ENCODE results near the gene KRTCAP2. TPM values are rescaled to one million over a fixed set of nuclear protein-coding genes. Genes with fewer than 3 reads are reported as not detected.

KRTCAP2 gene
- total and polyA plus RNA-seq, 2 experiments from 2014 or later = 189 to 484 TPM

DNA sequence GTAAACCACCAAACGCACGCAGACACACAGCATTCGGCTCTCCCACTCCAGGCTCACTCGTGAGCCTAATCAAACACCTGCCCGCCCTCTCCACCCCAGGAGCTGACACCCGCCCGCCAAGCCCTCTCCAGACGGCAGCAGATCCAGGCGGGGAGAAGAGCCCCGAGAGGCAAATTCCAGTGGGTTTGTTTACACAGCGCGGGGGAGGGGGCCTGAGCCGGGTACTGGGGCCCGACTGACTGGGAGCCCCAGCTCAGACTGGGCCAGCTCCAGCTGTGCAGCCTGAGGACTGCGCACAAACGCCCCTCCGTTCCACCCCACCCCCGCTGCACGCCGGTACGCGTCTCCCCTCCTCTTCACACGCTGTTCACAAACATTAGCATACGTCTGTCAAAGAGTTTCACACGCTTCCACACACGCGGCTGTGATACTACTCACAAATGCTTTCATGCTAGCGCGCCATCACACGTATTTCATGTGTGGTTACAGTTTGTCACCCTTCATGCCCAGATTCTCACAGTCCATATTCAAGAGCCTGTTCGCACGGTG is 46.5 kb downstream of the KRTCAP2 start:
- no peak overlapping the region for H3K27ac ChIP-seq
- TF ChIP-seq EZH2 (IDR thresholded peaks at IDR 0.05; ENCODE audit: insufficient read depth, poor library complexity, severe bottlenecking) (no peak), EZH2phosphoT487 (IDR thresholded peaks at IDR 0.05; ENCODE audit: insufficient read depth, low read depth) (0 out of 2 replicates have a peak, but pooled peaks have one; percentile 19)
- no peaks in the 10 kb centered on the region for H3K79me2 ChIP-seq (ENCODE audit: insufficient read depth)
- no peaks in the 10 kb centered on the region for H3K36me3 ChIP-seq (ENCODE audit: low read depth)
- peak overlapping the region; percentile 85 for H3K4me2 ChIP-seq (ENCODE audit: unreplicated experiment)
- H4K20me1 ChIP-seq (ENCODE audit: insufficient read depth) = no peaks in the 10 kb centered on the region
- no peaks in the 10 kb centered on the region for H3K9me3 ChIP-seq (ENCODE audit: low read depth)
- WGBS, 2 experiments (ENCODE audit: low coverage in 1 of 2, low lambda C conversion rate in 2 of 2, missing lambda C conversion rate in 2 of 2) = 1 to 3% methylated on average over 27 to 31 of the region's 32 CpGs
- peak overlapping the region; percentile 61; the same call in 1 of the 2 replicates for H2AFZ ChIP-seq
- 0 out of 2 replicates have a peak, but pooled peaks cover 10% of the 10 kb centered on the region for H3K4me1 ChIP-seq (ENCODE audit: insufficient read depth)
- DNase-seq = peak; percentile 68
- peak overlapping the region; percentile 62 for H3K4me3 ChIP-seq
- H3K9ac ChIP-seq = peak overlapping the region; percentile 23; the same call in 1 of the 2 replicates
- peaks cover 61% of the 10 kb centered on the region for H3K27me3 ChIP-seq (replicated peaks; ENCODE audit: insufficient read depth)
- H3K9me2 ChIP-seq (ENCODE audit: insufficient read depth) = no peaks in the 10 kb centered on the region
- in situ Hi-C loops (cut with MboI) = no loop called here
- no peaks in the 10 kb centered on the region for H3F3A ChIP-seq (ENCODE audit: insufficient read depth)

DNA sequence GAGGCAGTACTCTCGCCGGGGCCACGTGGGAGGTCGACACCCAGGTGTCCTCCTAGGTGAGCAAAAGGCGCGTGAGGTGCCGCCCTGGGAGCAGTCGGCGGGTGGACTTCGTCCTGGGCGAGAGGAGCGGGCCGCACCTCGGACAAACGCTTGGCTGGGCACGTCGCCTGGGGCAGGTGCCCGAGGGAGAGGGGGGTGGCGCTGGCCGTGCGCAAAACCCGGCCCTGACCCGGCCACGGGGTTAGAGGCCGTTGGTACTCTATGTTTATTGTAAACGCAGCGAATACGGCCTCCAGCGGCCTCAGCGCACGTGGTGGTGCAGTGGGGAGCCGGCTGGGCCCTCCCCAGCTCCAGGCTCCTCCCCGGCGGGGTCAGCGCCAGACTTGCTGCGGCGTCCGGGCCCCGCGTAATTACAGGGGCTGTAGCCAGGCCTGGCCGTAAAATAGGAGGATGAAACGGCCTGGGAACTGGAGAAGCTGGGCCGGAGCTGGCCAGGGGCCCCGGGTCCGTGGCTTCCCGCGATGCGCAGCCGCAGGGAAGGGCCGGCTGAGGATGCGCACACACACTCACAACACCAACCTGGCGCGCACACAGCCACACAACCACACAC is 47.1 kb downstream of the KRTCAP2 start:
- in situ Hi-C loops (cut with MboI) = no loop called here
- H3K4me2 ChIP-seq (ENCODE audit: unreplicated experiment) = no peak overlapping the region
- peak; percentile 46 for DNase-seq

DNA sequence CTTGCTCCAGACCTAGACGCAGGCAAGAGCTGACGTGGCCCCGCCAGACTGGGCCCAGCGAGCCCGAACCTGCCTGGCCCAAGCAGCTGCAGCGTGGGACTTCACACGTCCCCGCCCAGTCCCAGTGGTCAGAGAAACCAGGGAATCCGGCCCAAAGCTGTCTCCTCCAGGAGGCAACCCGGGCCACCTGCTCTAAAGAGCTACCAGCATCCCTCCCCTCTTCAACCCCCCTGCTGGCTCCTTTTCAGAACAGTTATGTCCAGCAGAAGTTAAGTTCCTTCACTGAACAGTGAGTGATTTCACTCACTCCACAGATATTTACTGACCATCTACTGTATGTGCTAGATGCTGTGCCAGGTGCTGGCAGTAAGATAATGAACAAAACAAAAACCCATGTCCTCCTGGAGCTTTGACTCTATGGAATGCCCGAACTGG is 47.6 kb downstream of the KRTCAP2 start:
- Histone ChIP-seq H3K4me3 (no peak overlapping the region), H3K36me3 (ENCODE audit: low read depth) (no peaks in the 10 kb centered on the region), H3K27me3 (replicated peaks; ENCODE audit: insufficient read depth) (peaks cover 70% of the 10 kb centered on the region), H3K9me2 (ENCODE audit: insufficient read depth) (no peaks in the 10 kb centered on the region), H3K4me1 (ENCODE audit: insufficient read depth) (0 out of 2 replicates have a peak, but pooled peaks cover 10% of the 10 kb centered on the region), H3F3A (ENCODE audit: insufficient read depth) (no peaks in the 10 kb centered on the region), H3K79me2 (ENCODE audit: insufficient read depth) (no peaks in the 10 kb centered on the region), H4K20me1 (ENCODE audit: insufficient read depth) (no peaks in the 10 kb centered on the region), H3K4me2 (ENCODE audit: unreplicated experiment) (no peak overlapping the region), H3K27ac (no peak overlapping the region), H3K9me3 (ENCODE audit: low read depth) (no peaks in the 10 kb centered on the region), H3K9ac (no peak overlapping the region), H2AFZ (no peak overlapping the region)
- in situ Hi-C loops (cut with MboI) = no loop called here
- no peak for DNase-seq
- 68% methylated on average over 11 of the region's 11 CpGs for WGBS, 2 experiments (ENCODE audit: low coverage in 1 of 2, low lambda C conversion rate in 2 of 2, missing lambda C conversion rate in 2 of 2)
- no peak for TF ChIP-seq EZH2phosphoT487 (IDR thresholded peaks at IDR 0.05; ENCODE audit: insufficient read depth, low read depth)
- no peak for TF ChIP-seq EZH2 (IDR thresholded peaks at IDR 0.05; ENCODE audit: insufficient read depth, poor library complexity, severe bottlenecking)

More for the DNA sequence above, 47.1 kb downstream of the KRTCAP2 start:
- Histone ChIP-seq H3K27ac (no peak overlapping the region), H3K9me3 (ENCODE audit: low read depth) (no peaks in the 10 kb centered on the region), H3K36me3 (ENCODE audit: low read depth) (no peaks in the 10 kb centered on the region), H3K4me3 (peak overlapping the region; percentile 62; the same call in 1 of the 2 replicates), H3K4me1 (ENCODE audit: insufficient read depth) (0 out of 2 replicates have a peak, but pooled peaks cover 10% of the 10 kb centered on the region), H2AFZ (no peak overlapping the region), H3K79me2 (ENCODE audit: insufficient read depth) (no peaks in the 10 kb centered on the region), H4K20me1 (ENCODE audit: insufficient read depth) (no peaks in the 10 kb centered on the region), H3K9me2 (ENCODE audit: insufficient read depth) (no peaks in the 10 kb centered on the region), H3K9ac (no peak overlapping the region), H3F3A (ENCODE audit: insufficient read depth) (no peaks in the 10 kb centered on the region), H3K27me3 (replicated peaks; ENCODE audit: insufficient read depth) (peaks cover 66% of the 10 kb centered on the region)
- no peak for TF ChIP-seq EZH2 (IDR thresholded peaks at IDR 0.05; ENCODE audit: insufficient read depth, poor library complexity, severe bottlenecking)
- no peak for TF ChIP-seq EZH2phosphoT487 (IDR thresholded peaks at IDR 0.05; ENCODE audit: insufficient read depth, low read depth)
- WGBS, 2 experiments (ENCODE audit: low coverage in 1 of 2, low lambda C conversion rate in 2 of 2, missing lambda C conversion rate in 2 of 2) = 13% methylated on average over 44 to 47 of the region's 53 CpGs

DNA sequence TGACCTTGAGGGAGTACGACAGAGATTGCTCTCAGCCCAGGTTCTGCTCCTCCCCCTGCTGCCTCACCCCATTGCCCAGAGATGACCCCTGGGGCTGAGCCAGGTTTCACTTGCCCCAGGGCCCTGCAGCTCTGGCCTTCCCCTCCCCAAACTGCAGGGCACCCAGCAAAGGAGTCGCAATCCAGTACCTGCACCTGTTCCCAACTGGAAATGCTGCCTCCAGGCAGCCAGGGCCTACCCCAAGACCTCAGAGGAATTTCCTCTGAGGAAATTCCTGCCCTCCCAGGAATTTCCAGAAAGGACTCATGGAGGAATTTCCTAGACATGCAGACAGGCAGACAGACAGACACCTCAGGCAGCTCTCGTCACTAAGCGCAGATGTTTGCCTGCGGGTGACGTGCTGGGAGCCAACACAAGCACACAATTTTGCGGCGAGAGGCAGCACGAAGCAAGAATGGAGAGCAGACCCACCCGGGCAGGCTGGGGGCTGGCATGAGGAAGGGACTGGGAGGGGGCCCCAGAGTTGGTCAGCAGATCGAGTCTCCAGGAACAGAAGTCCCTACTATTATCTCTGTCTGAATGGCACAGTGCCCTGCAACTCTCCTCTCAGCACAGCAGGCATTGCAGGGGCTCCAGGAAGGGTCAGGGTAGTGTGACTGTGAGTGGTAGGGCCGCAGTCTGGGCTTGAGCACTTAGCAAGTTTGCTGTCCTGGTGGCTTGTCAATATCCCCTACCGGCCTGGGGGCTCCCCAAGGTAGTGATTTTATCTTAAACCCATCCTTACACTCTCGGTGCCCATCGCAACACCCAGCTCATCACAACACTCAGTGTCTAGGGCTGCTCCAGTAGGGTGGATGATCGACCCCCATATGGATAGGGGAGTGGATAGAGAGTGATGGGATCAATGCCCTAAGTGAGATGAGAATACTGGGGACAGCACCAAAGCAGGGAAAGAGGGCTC is 48.3 kb downstream of the KRTCAP2 start:
- no peaks in the 10 kb centered on the region for H3F3A ChIP-seq (ENCODE audit: insufficient read depth)
- TF ChIP-seq EZH2 (IDR thresholded peaks at IDR 0.05; ENCODE audit: insufficient read depth, poor library complexity, severe bottlenecking) (no peak), EZH2phosphoT487 (IDR thresholded peaks at IDR 0.05; ENCODE audit: insufficient read depth, low read depth) (no peak)

More for the DNA sequence above, 48.3 kb downstream of the KRTCAP2 start:
- no peak for DNase-seq
- Histone ChIP-seq H4K20me1 (ENCODE audit: insufficient read depth) (no peaks in the 10 kb centered on the region), H3K4me1 (ENCODE audit: insufficient read depth) (0 out of 2 replicates have a peak, but pooled peaks cover 10% of the 10 kb centered on the region), H3K36me3 (ENCODE audit: low read depth) (no peaks in the 10 kb centered on the region), H3K27ac (no peak overlapping the region), H3K27me3 (replicated peaks; ENCODE audit: insufficient read depth) (peaks cover 74% of the 10 kb centered on the region), H2AFZ (no peak overlapping the region), H3K9me2 (ENCODE audit: insufficient read depth) (no peaks in the 10 kb centered on the region), H3K9ac (no peak overlapping the region), H3K79me2 (ENCODE audit: insufficient read depth) (no peaks in the 10 kb centered on the region), H3K9me3 (ENCODE audit: low read depth) (no peaks in the 10 kb centered on the region), H3K4me2 (ENCODE audit: unreplicated experiment) (no peak overlapping the region), H3K4me3 (no peak overlapping the region)
- in situ Hi-C loops (cut with MboI) = no loop called here
- WGBS, 2 experiments (ENCODE audit: low coverage in 1 of 2, low lambda C conversion rate in 2 of 2, missing lambda C conversion rate in 2 of 2) = 53 to 66% methylated on average over 16 of the region's 16 CpGs
